K562 (cell line): Measurements from ENCODE around the gene PPP1R14B. TPM values are rescaled to one million over a fixed set of nuclear protein-coding genes. Genes with fewer than 3 reads are reported as not detected.
A peak's percentile ranks its signal among the peaks of the same experiment; 100 is the strongest.

Experiments used
- AFF4 ChIP-seq: sonication (generic); formaldehyde crosslinking; IDR thresholded peaks from 2 replicates; pipeline ENCODE4 v1.8.0; 2023; ENCODE audit warnings: mild to moderate bottlenecking, missing genetic modification reagents
- BRD4 ChIP-seq: fragments of 200-600 bp; sonication (generic); IDR thresholded peaks from 2 replicates; pipeline ENCODE4 v1.6.1; 2017; ENCODE audit warnings: inconsistent platforms
- EGR1 ChIP-seq: fragments of 450-650 bp; conservative IDR thresholded peaks from 2 replicates; pipeline ENCODE4 v1.6.1; 2017; ENCODE audit warnings: mild to moderate bottlenecking
- NFE2L1 ChIP-seq: fragments of 450-650 bp; IDR thresholded peaks from 2 replicates; pipeline ENCODE4 v1.6.1; 2016; ENCODE audit warnings: missing genetic modification characterization, low read depth, mild to moderate bottlenecking, missing compliant biosample characterization, moderate library complexity, borderline replicate concordance
- RREB1 ChIP-seq: fragments of 250-450 bp; sonication (Bioruptor Pico); IDR thresholded peaks from 2 replicates; pipeline ENCODE4 v1.4.0; 2020
- ZFP1 ChIP-seq: fragments of 450-650 bp; formaldehyde crosslinking; IDR thresholded peaks from 2 replicates; pipeline ENCODE4 v1.4.0; 2020; ENCODE audit warnings: mild to moderate bottlenecking, mixed read lengths
- ZNF561 ChIP-seq: fragments of 450-650 bp; formaldehyde crosslinking; conservative IDR thresholded peaks from 2 replicates; pipeline ENCODE4 v1.4.0; 2020; ENCODE audit warnings: mild to moderate bottlenecking, moderate library complexity
- ZNF77 ChIP-seq: fragments of 250-450 bp; sonication (Bioruptor Pico); IDR thresholded peaks from 2 replicates; pipeline ENCODE4 v1.5.0; 2020
- polyA plus RNA-seq, 8 experiments: library from polyadenylated mRNA; depleted of rRNA in 4 of 8; stranded (reverse) in 5 of 8; unstranded in 3 of 8; fragments of >200 nt; fragmentation: Nextera tagmentation in 2 of 8; fragmentation: Illumina TruSeq in 1 of 8; extraction: Ambion mirVana in 2 of 8; extraction: Trizol in 1 of 8; gene quantifications; 2 replicates each; pipeline versions ENCODE4 v1.2.1 to v1.2.3, GENCODE V29; 2011 to 2014; ENCODE audit warnings: inconsistent platforms in 1 of 8, missing spikeins in 1 of 8
- total RNA-seq, 7 experiments: library from RNA; depleted of rRNA in 6 of 7; stranded (reverse); fragments of >200 nt in 6 of 7; fragmentation: Illumina TruSeq in 2 of 7; extraction: Trizol in 2 of 7; gene quantifications; 2 replicates each; pipeline versions ENCODE4 v1.2.1 to v1.2.3, GENCODE V29; 2011 to 2021; ENCODE audit warnings: low replicate concordance in 1 of 7
- TF ChIP-seq, protein P1 (sequence below): fragments of 200-400 bp; formaldehyde crosslinking; IDR thresholded peaks from 2 replicates; pipeline ENCODE4 v1.6.1; 2017; ENCODE audit warnings: mild to moderate bottlenecking, low read depth, low read length, moderate library complexity
- TF ChIP-seq, protein P2 (sequence below): IDR thresholded peaks from 3 replicates; pipeline ENCODE4 v1.6.1; 2011; ENCODE audit warnings: borderline replicate concordance, mild to moderate bottlenecking; ENCODE audit not compliant: insufficient read length, insufficient read depth
- TF ChIP-seq, protein P3 (sequence below): fragments of 200-800 bp; sonication (Bioruptor generic); IDR thresholded peaks from 2 replicates; pipeline ENCODE4 v1.6.1; 2017; ENCODE audit warnings: missing genetic modification characterization, missing compliant biosample characterization

Gene PPP1R14B
- total and polyA plus RNA-seq, 9 of the 15 experiments (the other 6 are each of a cell fraction or from before 2014, with no cell fraction given), result 7.7 to 566 (median 212) TPM

DNA sequence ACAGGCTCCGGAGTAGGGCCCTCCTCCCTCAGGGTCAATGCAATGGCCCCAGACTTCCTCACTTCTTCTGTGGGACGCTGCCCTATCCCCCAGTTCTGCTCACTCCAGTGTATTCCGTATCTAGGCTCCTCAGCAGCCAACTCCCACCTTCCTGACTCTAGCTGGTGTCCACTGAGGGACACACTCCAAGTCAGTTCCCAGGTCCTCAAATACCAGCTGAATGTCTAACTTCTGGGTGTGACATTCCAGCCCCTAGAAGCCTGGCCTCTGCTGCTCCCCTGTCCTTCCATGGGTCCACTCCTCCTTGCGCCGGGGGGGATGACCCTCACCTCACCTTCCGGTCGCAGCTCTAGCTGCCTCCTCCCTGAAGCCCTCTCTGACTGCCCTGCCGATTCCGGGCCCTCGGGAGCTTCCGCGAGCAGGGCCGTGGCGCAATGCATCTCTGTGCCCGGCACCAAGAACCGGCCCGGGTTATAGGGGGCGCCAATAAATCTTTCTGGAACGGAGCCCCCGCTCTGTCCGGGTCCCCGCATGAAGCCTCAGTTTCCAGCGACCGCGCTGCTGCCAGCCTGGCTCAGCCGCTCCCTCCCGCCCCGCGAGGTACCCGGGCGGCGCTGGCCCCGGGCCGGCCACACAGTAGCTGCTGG lies 22.3 kb upstream of the PPP1R14B start (continued):
- TF ChIP-seq, protein P1, sequence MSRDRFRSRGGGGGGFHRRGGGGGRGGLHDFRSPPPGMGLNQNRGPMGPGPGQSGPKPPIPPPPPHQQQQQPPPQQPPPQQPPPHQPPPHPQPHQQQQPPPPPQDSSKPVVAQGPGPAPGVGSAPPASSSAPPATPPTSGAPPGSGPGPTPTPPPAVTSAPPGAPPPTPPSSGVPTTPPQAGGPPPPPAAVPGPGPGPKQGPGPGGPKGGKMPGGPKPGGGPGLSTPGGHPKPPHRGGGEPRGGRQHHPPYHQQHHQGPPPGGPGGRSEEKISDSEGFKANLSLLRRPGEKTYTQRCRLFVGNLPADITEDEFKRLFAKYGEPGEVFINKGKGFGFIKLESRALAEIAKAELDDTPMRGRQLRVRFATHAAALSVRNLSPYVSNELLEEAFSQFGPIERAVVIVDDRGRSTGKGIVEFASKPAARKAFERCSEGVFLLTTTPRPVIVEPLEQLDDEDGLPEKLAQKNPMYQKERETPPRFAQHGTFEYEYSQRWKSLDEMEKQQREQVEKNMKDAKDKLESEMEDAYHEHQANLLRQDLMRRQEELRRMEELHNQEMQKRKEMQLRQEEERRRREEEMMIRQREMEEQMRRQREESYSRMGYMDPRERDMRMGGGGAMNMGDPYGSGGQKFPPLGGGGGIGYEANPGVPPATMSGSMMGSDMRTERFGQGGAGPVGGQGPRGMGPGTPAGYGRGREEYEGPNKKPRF, result no peak
- TF ChIP-seq, protein P2, sequence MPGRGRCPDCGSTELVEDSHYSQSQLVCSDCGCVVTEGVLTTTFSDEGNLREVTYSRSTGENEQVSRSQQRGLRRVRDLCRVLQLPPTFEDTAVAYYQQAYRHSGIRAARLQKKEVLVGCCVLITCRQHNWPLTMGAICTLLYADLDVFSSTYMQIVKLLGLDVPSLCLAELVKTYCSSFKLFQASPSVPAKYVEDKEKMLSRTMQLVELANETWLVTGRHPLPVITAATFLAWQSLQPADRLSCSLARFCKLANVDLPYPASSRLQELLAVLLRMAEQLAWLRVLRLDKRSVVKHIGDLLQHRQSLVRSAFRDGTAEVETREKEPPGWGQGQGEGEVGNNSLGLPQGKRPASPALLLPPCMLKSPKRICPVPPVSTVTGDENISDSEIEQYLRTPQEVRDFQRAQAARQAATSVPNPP, result no peak
- TF ChIP-seq RREB1 (no peak; the same call in 1 of the 2 replicates), BRD4 (peak; percentile 30; the same call in 1 of the 2 replicates), ZNF77 (CRISPR knock-in tag) (no peak), NFE2L1 (tag) (no peak), EGR1 (no peak), ZFP1 (no peak), ZNF561 (CRISPR knock-in tag) (no peak), AFF4 (no peak; the same call in 1 of the 2 replicates)
- TF ChIP-seq, protein P3, sequence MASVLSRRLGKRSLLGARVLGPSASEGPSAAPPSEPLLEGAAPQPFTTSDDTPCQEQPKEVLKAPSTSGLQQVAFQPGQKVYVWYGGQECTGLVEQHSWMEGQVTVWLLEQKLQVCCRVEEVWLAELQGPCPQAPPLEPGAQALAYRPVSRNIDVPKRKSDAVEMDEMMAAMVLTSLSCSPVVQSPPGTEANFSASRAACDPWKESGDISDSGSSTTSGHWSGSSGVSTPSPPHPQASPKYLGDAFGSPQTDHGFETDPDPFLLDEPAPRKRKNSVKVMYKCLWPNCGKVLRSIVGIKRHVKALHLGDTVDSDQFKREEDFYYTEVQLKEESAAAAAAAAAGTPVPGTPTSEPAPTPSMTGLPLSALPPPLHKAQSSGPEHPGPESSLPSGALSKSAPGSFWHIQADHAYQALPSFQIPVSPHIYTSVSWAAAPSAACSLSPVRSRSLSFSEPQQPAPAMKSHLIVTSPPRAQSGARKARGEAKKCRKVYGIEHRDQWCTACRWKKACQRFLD, result peak; percentile 87; the same call in 1 of the 2 replicates
